WTC11 (cell line): ENCODE measurements around the gene ARHGAP45.

Source experiments
- CREB1 ChIP-seq: sonication (generic); formaldehyde crosslinking; IDR thresholded peaks from 2 replicates; pipeline ENCODE4 v1.8.0; 2023; ENCODE audit warnings: mild to moderate bottlenecking, missing genetic modification reagents
- NFYB ChIP-seq: sonication (generic); formaldehyde crosslinking; conservative IDR thresholded peaks from 2 replicates; pipeline ENCODE4 v1.8.0; 2022; ENCODE audit warnings: low read depth, missing genetic modification reagents
- NR2C2 ChIP-seq: sonication (generic); formaldehyde crosslinking; IDR thresholded peaks from 2 replicates; pipeline ENCODE4 v1.8.0; 2022; ENCODE audit warnings: mild to moderate bottlenecking, missing genetic modification reagents
- USF1 ChIP-seq: sonication (generic); formaldehyde crosslinking; IDR thresholded peaks from 2 replicates; pipeline ENCODE4 v1.8.0; 2022; ENCODE audit warnings: mild to moderate bottlenecking, missing genetic modification reagents
- TF ChIP-seq, protein P1 (sequence below): fragments of 200-600 bp; IDR thresholded peaks from 2 replicates; pipeline ENCODE4 v1.8.0; 2022; ENCODE audit warnings: antibody characterized with exemption

DNA sequence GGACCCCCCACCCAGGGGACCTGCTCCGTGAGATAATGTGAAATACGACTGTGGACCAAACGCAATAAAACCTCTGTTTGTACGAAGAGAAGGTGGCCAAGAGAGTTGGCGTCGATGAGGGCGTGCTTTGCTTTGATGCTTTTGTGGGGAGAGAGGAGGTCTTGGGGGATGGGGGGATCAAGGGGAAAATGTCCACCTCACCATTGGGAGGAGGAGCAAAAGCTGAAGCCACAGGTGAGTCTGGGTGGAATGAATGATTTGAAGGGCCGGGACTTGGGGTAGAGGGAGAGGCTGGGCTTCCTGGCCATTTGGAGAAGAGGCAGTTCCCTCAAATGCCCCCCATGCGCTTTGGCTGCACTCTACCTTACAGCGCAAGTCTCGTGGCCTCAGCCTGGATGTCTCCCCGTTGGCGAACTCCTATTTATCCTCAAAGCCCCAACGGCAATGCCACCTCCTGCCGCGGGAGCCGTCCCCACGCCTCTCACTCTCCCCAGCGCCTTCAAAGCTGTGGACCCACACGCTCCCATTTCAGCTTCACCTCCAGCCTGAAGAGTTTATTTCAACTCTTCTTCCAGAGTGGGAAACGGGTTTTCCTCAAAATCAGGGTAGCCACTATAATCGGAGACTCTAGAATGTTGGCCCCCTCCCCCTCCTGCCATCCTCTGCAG lies 27.9 kb upstream of the ARHGAP45 start:
- TF ChIP-seq, protein P1, sequence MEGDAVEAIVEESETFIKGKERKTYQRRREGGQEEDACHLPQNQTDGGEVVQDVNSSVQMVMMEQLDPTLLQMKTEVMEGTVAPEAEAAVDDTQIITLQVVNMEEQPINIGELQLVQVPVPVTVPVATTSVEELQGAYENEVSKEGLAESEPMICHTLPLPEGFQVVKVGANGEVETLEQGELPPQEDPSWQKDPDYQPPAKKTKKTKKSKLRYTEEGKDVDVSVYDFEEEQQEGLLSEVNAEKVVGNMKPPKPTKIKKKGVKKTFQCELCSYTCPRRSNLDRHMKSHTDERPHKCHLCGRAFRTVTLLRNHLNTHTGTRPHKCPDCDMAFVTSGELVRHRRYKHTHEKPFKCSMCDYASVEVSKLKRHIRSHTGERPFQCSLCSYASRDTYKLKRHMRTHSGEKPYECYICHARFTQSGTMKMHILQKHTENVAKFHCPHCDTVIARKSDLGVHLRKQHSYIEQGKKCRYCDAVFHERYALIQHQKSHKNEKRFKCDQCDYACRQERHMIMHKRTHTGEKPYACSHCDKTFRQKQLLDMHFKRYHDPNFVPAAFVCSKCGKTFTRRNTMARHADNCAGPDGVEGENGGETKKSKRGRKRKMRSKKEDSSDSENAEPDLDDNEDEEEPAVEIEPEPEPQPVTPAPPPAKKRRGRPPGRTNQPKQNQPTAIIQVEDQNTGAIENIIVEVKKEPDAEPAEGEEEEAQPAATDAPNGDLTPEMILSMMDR: no peak
- TF ChIP-seq NFYB (CRISPR knock-in tag) (no peak), USF1 (no peak), CREB1 (no peak), NR2C2 (no peak)
